Testis (tissue), 3 donors: Measurements from ENCODE around the gene PRR5L. TPM values are rescaled to one million over a fixed set of nuclear protein-coding genes. Genes with fewer than 3 reads are reported as not detected.
A peak's percentile ranks its signal among the peaks of the same experiment; 100 is the strongest.

ENCODE experiments used
- DNase-seq: peaks from one replicate; pipeline ENCODE4 v3.0.0-alpha.2; 2019
- H3K27ac ChIP-seq, 2 donors: fragments of 200-600 bp; sonication (generic); one replicate each; pipeline ENCODE4 v1.5.1; 2019
- H3K27me3 ChIP-seq: fragments of 200-600 bp; sonication (generic); one replicate; pipeline ENCODE4 v1.5.1; 2019
- H3K36me3 ChIP-seq: fragments of 200-600 bp; sonication (generic); one replicate; pipeline ENCODE4 v1.5.1; 2017; ENCODE audit warnings: low read depth; ENCODE audit errors: missing control alignments
- H3K4me1 ChIP-seq: fragments of 200-600 bp; sonication (generic); one replicate; pipeline ENCODE4 v1.5.1; 2019
- H3K4me3 ChIP-seq, 2 donors: fragments of 200-600 bp; sonication (generic); one replicate each; pipeline ENCODE4 v1.5.1; 2017 to 2019
- H3K9me3 ChIP-seq: fragments of 200-600 bp; sonication (generic); one replicate; pipeline ENCODE4 v1.5.1; 2017
- POLR2A ChIP-seq: fragments of 450-650 bp; IDR thresholded peaks from one replicate; pipeline ENCODE4 v1.6.1; 2017; ENCODE audit warnings: antibody characterized with exemption, mild to moderate bottlenecking, moderate library complexity
- WGBS, 2 donors: methylation state at CpG; one replicate each; pipeline ENCODE4 v1.1.5; 2018; 5-methylcytosine and 5-hydroxymethylcytosine counted together
- intact Hi-C: fragments of 100-400 bp; cut with DNase I; formaldehyde crosslinking; loops from one replicate; pipeline ENCODE4 v1.15.1; 2023; ENCODE audit warnings: low total_unique reads
- polyA plus RNA-seq: library from polyadenylated mRNA; stranded (reverse); fragments of 350-450 nt; fragmentation: Illumina TruSeq; extraction: RNeasy Lipid Tissue Mini Kit (QIAGEN cat#74804); gene quantifications from one replicate; pipeline ENCODE4 v1.2.3, GENCODE V29; 2014; ENCODE audit warnings: low read depth, low replicate concordance; ENCODE audit not compliant: insufficient read depth
- total RNA-seq, 2 donors: library from RNA; depleted of rRNA; stranded (reverse); fragments of >200 nt; gene quantifications; one replicate each; pipeline ENCODE4 v1.2.3, GENCODE V29; 2016
- TF ChIP-seq, protein P1 (sequence below), 3 experiments: fragments of 450-650 bp in 2 of 3; fragments of 200-600 bp in 1 of 3; sonication (generic) in 1 of 3; IDR thresholded peaks; one replicate each; pipeline ENCODE4 v1.5.1; 2016 to 2019; ENCODE audit warnings: antibody characterized with exemption in 3 of 3, mild to moderate bottlenecking in 2 of 3, moderate library complexity in 1 of 3

PRR5L gene
- total and polyA plus RNA-seq, 3 donors from 2014 or later: 8.1 to 15.4 (median 14.7) TPM

DNA sequence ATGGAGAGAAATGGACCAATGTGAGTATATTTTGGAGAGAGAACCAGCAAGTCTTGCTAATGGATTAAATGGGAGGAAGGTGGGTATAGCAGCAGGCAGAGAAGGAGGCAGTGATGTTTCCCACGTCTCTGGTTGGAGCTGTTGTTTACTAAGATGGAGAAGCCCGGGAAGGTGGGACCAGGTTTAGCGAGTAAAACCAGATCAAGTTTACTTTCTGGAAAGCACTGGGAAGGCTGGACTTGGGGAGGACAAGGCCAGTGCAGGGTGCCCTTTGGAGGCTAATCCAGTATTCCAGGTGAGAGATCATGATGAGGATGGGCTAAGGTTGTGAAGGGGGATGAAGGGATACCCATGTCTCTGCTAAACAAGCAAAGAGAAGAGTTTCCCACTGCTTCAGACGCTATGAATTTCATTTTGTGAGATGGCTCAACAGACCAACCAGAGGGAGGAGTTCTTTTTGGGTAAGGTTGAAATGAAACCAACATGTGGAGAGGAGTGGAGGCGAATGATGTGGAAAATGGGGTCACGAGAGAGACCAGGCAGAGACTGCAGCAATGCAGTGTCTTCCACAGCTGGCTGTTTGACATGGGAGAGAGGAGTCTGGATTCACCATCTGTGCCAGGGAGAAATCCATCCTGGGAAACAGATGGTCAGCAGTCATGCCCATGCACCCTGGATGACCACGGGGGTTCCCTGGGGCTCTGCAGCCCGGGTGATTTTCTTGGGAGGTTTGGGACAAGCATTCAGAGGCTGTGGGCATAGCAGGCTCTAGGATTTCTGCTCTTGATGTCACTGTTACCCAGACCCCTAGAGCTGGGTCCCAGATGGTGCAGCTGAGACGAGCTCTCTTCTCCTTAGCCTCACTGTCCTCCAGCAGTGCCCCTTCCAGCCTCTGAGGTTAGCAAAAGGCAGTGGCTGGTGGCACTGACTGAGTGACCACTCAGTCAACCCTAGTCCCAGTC, 31.8 kb upstream of the PRR5L start:
- H3K9me3 ChIP-seq: no peaks in the 10 kb centered on the region
- no peak overlapping the region for H3K27ac ChIP-seq
- H3K36me3 ChIP-seq: no peaks in the 10 kb centered on the region
- DNase-seq: no peak
- TF ChIP-seq, protein P1, sequence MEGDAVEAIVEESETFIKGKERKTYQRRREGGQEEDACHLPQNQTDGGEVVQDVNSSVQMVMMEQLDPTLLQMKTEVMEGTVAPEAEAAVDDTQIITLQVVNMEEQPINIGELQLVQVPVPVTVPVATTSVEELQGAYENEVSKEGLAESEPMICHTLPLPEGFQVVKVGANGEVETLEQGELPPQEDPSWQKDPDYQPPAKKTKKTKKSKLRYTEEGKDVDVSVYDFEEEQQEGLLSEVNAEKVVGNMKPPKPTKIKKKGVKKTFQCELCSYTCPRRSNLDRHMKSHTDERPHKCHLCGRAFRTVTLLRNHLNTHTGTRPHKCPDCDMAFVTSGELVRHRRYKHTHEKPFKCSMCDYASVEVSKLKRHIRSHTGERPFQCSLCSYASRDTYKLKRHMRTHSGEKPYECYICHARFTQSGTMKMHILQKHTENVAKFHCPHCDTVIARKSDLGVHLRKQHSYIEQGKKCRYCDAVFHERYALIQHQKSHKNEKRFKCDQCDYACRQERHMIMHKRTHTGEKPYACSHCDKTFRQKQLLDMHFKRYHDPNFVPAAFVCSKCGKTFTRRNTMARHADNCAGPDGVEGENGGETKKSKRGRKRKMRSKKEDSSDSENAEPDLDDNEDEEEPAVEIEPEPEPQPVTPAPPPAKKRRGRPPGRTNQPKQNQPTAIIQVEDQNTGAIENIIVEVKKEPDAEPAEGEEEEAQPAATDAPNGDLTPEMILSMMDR (IDR thresholded peaks at IDR 0.05): no peak
- TF ChIP-seq POLR2A: no peak
- no peak overlapping the region for H3K4me3 ChIP-seq
- H3K27me3 ChIP-seq: no peaks in the 10 kb centered on the region
- whole genome bisulfite sequencing, 2 donors: 75 to 85% methylated on average over 8 to 9 of the region's 9 CpGs
- intact Hi-C loops: no loop called here
- no peaks in the 10 kb centered on the region for H3K4me1 ChIP-seq

DNA sequence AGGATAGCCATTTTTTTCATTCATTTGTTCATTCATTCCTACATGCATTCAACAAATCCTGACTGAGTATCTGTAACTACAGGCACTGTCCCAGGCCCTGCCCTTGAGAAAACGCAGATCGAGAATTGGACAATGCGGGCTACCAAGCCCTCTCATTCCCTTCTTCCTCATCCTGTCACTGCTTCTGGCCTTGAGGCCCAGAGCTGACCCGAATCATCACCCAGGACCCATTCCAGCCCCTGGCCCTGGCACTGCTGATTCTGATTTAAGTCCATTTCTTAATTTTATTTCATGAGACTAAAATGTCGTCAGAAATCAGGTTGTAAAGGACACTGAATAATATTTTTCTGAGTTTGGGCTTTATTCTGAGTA, 31.1 kb upstream of the PRR5L start:
- WGBS, 2 donors: 76 to 94% methylated on average over 5 of the region's 5 CpGs
- no peaks in the 10 kb centered on the region for H3K9me3 ChIP-seq
- no peak for TF ChIP-seq POLR2A
- TF ChIP-seq, protein P1 (IDR thresholded peaks at IDR 0.05): no peak
- H3K4me1 ChIP-seq: no peaks in the 10 kb centered on the region
- no peaks in the 10 kb centered on the region for H3K27me3 ChIP-seq
- H3K36me3 ChIP-seq: no peaks in the 10 kb centered on the region
- DNase-seq: no peak
- intact Hi-C loops: loop anchor here (5.0 kb wide), 1 partner anchor 648 kb away; the partner anchor contains the start of gene FJX1
- H3K27ac ChIP-seq: no peak overlapping the region
- no peak overlapping the region for H3K4me3 ChIP-seq

DNA sequence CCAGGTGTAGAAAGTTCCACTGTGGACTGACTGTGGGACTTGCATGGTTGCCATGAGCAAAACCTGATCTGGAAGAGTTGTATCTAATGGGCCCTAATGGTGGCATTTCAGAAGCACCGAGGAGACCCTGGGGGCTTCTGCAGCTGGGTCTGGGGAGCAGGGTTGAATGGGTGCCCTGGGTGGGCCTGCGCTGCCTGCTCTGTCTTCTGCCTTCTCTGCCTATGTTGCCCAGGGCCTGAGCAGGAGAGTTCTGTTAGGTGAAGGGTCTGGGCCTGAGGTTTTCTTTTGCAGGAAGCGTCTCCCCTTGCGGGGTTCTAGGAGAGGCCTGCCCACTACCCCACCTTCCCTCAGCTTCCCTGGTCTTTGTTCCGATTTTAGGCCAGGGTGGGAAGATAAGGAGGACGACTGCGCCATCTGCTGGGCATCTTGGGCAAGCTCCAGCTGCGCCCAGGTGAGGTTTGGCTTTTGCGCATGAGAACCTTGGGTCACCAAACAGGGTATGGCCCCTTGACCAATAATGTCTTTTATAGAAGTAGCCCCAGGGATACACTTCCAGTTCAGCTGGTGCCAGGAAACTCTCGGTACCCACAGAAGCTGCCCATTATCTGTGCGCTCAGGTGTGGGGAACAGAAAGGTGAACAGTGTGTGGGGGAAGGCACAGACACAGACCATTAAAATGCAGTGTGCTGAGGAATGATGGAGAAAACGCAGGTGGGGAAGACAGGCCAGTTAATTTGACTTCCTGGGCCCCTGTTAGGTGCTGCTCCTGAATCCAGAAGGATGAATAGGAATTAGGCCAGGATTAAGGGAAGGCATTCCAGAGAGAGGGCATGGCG, 30.1 kb upstream of the PRR5L start:
- H3K27ac ChIP-seq: no peak overlapping the region
- H3K4me3 ChIP-seq: no peak overlapping the region
- intact Hi-C loops: loop anchor here (5.0 kb wide), 1 partner anchor 649 kb away; the partner anchor contains the start of gene FJX1
- H3K27me3 ChIP-seq: no peaks in the 10 kb centered on the region
- H3K4me1 ChIP-seq: no peaks in the 10 kb centered on the region
- H3K9me3 ChIP-seq: no peaks in the 10 kb centered on the region
- DNase-seq: peak; percentile 50
- TF ChIP-seq, protein P1 (IDR thresholded peaks at IDR 0.05): peak; percentile 66 to 78 (median 74)
- no peak for TF ChIP-seq POLR2A
- no peaks in the 10 kb centered on the region for H3K36me3 ChIP-seq
- WGBS, 2 donors: 51 to 63% methylated on average over 9 to 13 of the region's 13 CpGs

DNA sequence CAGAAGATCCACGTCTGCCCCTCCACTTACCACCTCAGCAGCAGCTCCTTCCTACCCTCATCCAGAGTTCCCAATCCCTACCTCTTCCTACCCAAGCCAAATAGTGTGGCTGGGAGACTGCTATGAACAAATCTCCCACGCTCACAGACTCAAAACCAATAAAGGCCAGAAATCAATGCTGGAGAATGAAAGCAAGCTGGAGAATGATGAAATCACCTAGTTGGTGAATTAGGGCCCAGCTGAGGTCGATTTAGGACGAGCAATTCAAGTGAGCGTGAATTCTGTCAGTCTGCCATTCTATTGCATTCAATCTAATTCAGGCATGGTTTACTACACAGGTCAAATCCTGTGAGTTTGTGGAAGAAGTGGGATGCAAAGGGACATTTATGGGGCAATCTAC, 29.3 kb upstream of the PRR5L start:
- no peaks in the 10 kb centered on the region for H3K9me3 ChIP-seq
- no peak overlapping the region for H3K27ac ChIP-seq
- 66% methylated on average over 5 of the region's 5 CpGs for WGBS, 2 donors
- TF ChIP-seq POLR2A: no peak
- TF ChIP-seq, protein P1 (IDR thresholded peaks at IDR 0.05): no peak
- intact Hi-C loops: loop anchor here (5.0 kb wide), 1 partner anchor 649 kb away; the partner anchor contains the start of gene FJX1
- DNase-seq: no peak
- H3K4me1 ChIP-seq: no peaks in the 10 kb centered on the region
- no peaks in the 10 kb centered on the region for H3K36me3 ChIP-seq
- H3K27me3 ChIP-seq: no peaks in the 10 kb centered on the region
- H3K4me3 ChIP-seq: no peak overlapping the region
